GM18870 (cell line): ENCODE results near the gene RNF222.
"Not testable (repeated sequence)": the region's sequence is repeated elsewhere in the genome, so short reads cannot be mapped to it uniquely, and the experiment has no call there.

Experiments used
- ATAC-seq: cut with Tn5 transposase; IDR thresholded peaks from one replicate; pipeline ENCODE4 v1.9.1; 2021; ENCODE audit warnings: moderate library complexity; ENCODE audit not compliant: unreplicated experiment

Gene RNF222

GRCh38 chr17:8347001-8347400, 50.6 kb downstream of the RNF222 start:
- not testable (repeated sequence) for ATAC-seq

GRCh38 chr17:8345951-8346665, 51.5 kb downstream of the RNF222 start:
- no peak for ATAC-seq

- ATAC-seq, result no peak
Observed at GRCh38 chr17:8345052-8345690, 52.5 kb downstream of the RNF222 start.

- ATAC-seq, result no peak
Observed at GRCh38 chr17:8341456-8341855, 56.2 kb downstream of the RNF222 start.
